Sciatic nerve (tissue), 2 donors: Measurements from ENCODE around the gene FBXW11. TPM values are rescaled to one million over a fixed set of nuclear protein-coding genes. Genes with fewer than 3 reads are reported as not detected.
A peak's percentile ranks its signal among the peaks of the same experiment; 100 is the strongest.
"Not testable (repeated sequence)": the region's sequence is repeated elsewhere in the genome, so short reads cannot be mapped to it uniquely, and the experiment has no call there.

Source experiments
- ATAC-seq: fragments of 200-7000 bp; cut with Tn5 transposase; one replicate; pipeline ENCODE4 v1.9.1; 2020; ENCODE audit warnings: mild to moderate bottlenecking, moderate library complexity
- DNase-seq: peaks from one replicate; pipeline ENCODE4 v3.0.0-alpha.2; 2020; ENCODE audit warnings: low spot score
- intact Hi-C: fragments of 100-400 bp; cut with DNase I; formaldehyde crosslinking; loops from one replicate; pipeline ENCODE4 v1.14.2; 2022
- total RNA-seq: library from RNA; stranded (reverse); fragmentation: NEBNext Ultra II Directional; extraction: Animal tissue kit (Norgen Biotek cat#: 25700); gene quantifications from one replicate; pipeline ENCODE4 v1.2.1, GENCODE V29; 2021
- donor health status: DM: no; HTN: no; CAD: no.
- donor health status: DM: no; HTN: no; CAD: no.

FBXW11 gene
- total RNA-seq, 1 donor from 2014 or later: 67.7 TPM

DNA sequence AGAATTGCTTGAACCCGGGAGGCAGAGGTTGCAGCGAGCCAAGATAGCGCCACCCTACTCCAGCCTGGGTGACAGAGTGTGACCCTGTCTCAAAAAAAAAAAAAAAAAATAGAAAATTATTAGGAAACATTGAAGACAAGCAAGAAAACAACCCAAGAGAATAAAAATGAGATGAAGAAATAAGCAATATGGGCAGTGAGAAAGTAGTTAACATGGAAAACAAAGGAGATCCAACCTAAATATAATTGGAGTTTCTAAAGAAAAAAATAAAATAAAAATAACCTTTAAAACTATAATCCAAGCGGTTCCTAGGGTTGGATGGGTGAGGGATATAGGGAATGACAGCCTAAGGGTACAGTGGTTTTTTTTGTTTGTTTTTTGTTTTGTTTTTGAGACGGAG, 71.9 kb downstream of the FBXW11 start:
- intact Hi-C loops: no loop called here
- ATAC-seq: no peak
- DNase-seq: no peak

DNA sequence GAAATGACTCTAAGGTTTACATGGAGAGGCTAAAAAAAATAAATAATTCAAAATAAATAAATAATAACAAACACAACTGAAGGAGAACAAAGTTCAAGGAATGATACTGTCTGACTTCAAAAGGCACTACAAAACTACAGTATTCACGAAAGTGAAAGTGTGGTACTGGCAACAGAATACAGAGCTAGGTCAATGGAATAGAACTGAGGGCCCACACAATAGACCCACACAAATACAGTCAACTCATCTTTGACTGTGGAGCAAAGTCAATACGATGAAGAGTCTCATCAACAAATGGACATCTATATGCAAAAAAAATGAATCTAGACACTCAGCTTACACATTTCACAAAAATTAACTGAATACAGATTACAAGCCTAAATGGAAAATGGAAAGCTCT, 75.3 kb downstream of the FBXW11 start:
- ATAC-seq: no peak
- DNase-seq: no peak
- intact Hi-C loops: no loop called here

DNA sequence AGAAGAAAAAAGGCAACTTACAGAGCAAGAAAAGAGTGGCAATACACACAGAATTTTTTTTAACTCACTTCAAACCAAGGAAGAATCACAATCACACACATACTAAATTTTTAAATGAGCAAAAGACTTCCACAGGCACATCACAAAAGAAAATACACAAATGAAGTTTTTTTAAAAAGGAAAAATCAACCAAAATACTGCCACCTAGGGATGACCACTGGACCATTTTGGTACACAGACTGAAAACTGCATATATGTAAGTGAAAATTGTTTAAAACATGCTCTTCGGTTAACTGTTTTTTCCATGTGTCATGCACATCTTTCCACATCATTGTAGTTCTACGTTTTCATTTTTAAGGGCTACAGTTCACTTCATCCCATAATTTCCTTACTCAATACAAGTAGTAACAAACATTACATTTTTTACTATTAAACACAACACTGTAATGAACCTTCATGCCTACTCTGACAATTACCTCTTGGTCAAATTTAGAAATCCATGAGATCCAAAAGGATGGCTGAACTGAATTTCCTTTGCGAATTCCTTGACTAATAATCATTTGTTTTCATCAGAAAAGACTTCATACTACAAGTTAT, 79.0 kb downstream of the FBXW11 start:
- intact Hi-C loops: no loop called here
- no peak for ATAC-seq
- no peak for DNase-seq

DNA sequence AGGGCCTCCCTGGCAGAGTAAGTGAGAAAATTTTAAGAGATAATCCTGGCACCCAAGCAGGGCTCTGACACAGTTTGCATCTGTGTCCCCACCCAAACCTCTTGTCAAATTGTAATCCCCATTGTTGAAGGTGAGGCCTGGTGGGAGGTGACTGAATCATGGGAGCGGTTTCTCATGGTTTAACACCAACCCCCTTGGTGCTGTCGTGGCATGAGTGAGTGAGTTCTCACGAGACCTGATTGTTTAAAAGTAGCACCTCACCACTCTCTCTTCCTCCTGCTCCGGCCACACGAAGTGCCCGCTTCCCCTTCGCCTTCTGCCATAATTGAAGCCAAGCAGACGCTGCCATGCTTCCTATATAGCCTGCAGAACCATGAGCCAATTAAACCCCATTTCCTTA, 80.1 kb downstream of the FBXW11 start:
- no peak for ATAC-seq
- DNase-seq: no peak
- intact Hi-C loops: no loop called here

DNA sequence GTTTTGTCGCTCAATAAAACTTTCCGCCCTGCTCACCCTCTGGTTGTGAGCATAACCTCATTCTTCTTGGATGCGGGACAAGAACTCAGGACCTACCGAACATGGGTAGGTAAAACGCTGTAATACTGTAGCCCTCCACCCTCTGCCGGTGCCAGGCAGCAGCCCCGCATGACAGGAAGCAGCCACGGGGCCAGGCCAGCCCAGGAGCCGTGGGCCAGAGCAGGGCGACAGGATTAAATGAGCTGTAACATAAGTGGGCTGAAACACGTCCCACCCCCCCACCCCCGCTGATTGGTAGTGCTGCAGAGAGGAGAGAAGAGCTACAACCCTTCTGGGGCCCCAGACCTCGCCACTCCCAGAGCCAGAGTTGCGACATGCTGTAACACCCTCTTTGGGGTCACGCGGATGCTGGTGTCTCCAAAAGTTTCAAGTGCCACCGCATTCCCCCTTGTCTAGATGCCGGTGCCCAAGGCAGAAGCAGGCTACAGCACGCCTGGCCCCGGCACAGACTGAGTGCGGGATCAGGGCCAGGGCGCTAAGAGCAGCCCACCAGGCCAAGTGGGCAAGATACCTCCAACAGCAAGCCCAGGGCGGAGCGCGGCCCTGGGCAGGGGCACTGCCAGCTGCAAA, 81.8 kb downstream of the FBXW11 start:
- intact Hi-C loops: no loop called here
- DNase-seq: no peak
- ATAC-seq: no peak

DNA sequence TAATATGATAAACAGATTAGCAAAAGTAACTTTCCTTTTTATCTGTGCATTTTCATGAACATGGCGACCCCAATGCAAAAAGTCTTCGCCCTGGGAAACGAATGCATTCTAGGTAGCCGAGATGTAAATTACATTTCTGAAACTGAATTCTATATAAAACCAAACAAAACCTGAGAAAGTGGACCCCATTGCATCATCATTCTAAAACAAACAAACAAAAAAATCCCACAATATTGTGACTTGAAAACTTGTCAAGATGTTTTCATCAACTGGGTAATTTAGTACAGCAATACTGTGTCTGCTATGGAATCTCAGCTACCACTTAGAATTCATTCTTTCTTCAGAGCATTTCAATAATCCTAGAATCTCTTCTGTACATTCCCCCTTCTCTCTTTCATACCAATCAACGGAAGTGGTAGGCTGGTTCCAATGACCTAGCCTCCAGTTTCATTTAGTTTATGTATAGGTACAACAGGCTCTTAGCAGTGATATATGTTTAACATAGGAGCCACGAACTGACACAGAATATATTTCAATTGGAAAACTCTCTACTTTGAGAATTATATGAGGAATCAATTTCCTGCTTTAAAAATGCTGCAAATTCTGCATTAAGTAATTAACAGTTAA, 85.6 kb downstream of the FBXW11 start:
- intact Hi-C loops: no loop called here
- no peak for ATAC-seq
- DNase-seq: no peak

DNA sequence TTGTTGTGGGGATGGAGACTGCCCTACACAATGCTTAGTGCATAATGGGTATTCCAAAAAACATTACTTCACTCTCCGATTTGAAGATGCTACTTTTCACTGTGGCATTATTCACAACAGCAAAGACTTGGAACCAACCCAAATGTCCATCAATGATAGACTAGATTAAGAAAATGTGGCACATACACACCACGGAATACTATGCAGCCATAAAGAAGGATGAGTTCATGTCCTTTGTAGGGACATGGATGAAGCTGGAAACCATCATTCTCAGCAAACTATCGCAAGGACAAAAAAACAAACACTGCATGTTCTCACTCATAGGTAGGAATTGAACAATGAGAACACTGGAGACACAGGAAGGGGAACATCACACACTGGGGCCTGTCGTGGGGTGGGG, 90.7 kb downstream of the FBXW11 start:
- not testable (repeated sequence) for ATAC-seq, DNase-seq
- intact Hi-C loops: loop anchor here (10.0 kb wide), 1 partner anchor 139 kb away; no protein-coding TSS in a partner anchor

DNA sequence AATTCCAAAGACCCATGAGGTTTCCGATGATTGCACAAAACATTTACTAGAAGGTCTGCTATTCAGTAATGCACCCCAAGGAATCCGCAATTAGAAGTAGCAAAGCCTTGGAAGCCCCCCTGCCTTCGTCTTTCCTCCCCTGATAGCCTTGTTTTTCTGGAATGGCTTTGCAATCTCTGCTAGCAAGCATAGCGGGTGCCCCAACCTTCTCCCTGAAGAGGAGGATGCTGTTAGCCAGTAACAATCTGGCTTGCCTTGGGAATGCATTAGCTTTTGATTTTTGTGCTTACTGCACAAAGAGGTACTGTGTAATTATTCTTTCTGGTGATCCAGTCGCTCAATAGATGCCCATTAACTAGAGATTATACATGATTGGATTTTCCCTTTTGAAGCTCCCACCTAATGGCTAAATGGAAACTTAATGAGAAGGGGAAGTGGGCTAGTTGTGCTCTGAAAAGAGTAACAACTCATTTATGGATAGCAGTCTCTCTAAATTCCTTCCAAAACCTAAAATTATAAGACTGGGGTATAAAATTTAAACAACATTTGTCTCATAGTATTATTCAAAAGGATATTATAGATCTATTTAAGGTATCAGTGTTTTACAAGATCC, 91.6 kb downstream of the FBXW11 start:
- ATAC-seq (no peak), DNase-seq (no peak)
- intact Hi-C loops: loop anchor here (10.0 kb wide), 1 partner anchor 140 kb away; no protein-coding TSS in a partner anchor

DNA sequence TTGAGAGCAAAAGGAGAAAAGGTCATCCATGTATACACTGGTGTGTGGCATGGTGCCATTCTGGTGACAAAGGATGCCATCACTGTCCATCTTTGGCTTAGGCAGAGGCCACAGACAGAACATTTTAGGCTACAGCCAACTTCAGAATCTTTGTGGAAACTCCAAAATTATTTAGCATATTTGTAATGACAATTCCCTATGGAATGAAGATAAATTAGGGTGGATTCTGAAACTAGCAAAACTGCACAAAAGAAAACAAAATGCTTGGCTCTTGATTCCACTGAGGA, 92.5 kb downstream of the FBXW11 start:
- DNase-seq (no peak), ATAC-seq (no peak)
- intact Hi-C loops: loop anchor here (10.0 kb wide), 1 partner anchor 141 kb away; no protein-coding TSS in a partner anchor

DNA sequence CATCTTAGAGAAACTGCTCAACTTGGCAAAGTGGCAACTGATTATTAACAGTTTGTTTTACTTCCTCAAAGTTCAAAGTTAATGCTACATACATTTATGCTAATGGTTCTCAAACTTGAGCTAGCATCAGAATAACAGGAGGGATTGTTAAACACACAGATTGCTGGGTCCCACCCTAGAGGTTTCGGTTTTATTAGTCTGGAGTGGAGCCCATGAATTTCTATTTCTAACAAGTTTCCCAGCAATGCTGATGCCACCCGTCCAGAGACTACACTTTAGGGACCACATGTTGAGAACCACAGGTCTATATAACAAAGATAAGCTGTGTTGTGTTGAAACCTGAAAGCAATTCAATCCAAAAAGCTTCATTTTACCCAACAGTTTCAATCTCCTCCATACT, 95.3 kb downstream of the FBXW11 start:
- intact Hi-C loops: loop anchor here (10.0 kb wide), 1 partner anchor 144 kb away; no protein-coding TSS in a partner anchor
- no peak for ATAC-seq
- DNase-seq: no peak

DNA sequence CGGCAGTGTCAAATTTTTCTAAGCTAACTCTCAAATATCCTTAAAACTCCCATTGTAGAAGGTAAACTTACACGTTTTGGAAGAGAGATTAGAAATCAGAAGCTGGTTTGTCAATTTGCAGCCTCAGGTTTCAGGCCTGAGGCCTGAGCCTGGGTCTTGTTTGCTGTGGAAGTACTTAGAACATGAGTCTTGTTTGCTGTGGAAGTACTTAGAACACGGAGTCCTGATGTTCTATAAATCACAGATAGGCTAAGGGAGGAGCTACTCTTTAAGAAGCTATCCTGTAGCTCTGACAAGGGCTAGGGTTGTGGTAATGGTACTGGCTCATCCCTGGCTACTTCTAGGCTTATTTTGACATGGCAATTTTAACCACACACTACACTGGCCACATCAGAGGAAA, 97.8 kb downstream of the FBXW11 start:
- DNase-seq (no peak), ATAC-seq (no peak)
- intact Hi-C loops: loop anchor here (10.0 kb wide), 1 partner anchor 494 kb away; the partner anchor contains the start of gene FGF18

DNA sequence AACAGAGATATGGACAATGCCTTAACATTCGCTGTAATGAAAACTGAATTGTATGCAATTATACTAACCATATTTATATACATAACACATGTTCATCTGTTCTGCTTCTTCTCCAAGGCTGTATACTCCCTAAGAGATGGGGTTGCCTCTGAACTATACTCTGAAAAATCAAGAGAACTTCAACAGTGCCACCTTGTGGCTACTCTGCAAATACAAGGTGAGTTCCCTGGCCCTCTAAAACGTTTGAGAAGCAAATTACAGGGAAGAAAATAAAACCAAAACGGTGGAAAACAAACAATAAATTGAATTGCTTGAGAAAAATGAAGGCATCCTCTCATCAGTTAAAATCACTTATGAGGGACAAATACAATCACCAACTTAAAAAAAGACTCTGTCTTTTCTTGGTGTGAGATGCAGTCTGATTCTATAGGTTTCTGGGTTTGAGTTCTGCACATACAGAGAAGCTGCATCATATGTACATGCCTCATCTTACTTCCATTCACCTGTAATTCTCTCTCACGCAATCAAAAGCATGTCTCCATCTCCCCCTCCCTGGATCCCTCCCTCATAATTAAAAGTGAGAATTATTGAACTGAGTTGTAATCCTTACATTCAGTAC, 98.6 kb downstream of the FBXW11 start:
- intact Hi-C loops: loop anchor here (10.0 kb wide), 1 partner anchor 493 kb away; the partner anchor contains the start of gene FGF18
- DNase-seq (no peak), ATAC-seq (peak; percentile 77)

DNA sequence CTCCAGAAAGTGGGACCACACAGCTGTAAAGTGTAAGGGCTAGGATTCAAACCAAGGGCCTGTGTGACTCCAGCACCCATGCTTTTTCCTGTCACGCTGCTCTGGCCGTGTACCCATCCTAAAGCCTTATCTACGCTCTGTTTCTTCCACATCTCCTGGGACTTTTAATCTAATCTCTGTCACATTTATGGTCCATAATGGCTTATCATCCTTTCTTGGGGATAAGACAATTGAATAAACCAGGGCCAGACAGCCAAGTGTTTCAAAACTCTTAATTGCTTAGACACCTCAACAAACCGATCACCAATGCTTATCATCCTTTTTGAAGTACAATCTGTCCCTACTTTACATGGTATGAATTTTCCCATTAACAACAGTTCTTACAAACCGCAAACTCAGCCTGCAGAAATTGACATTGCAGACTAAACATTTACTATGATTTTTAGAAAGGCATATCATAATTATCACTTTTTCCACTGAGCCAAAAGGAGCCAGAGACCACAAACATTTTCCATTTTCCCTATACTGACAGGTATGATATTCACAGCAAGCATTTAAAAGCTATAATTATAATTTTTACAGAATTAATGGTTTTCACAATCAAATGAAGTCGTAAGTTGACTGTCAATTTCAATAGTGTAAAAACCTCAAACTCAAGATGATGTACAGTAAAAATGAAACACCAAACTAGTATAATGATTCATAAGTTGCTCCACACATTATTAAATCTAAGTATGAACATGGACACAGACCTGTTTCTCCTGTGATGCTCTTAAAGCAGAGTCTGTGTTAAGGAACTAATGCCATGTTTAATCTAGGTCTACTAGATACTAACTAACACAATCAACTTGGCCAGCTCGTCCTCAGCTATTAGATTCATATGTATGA, 99.5 kb downstream of the FBXW11 start:
- intact Hi-C loops: loop anchor here (10.0 kb wide), 1 partner anchor 492 kb away; the partner anchor contains the start of gene FGF18
- DNase-seq (no peak), ATAC-seq (no peak)

DNA sequence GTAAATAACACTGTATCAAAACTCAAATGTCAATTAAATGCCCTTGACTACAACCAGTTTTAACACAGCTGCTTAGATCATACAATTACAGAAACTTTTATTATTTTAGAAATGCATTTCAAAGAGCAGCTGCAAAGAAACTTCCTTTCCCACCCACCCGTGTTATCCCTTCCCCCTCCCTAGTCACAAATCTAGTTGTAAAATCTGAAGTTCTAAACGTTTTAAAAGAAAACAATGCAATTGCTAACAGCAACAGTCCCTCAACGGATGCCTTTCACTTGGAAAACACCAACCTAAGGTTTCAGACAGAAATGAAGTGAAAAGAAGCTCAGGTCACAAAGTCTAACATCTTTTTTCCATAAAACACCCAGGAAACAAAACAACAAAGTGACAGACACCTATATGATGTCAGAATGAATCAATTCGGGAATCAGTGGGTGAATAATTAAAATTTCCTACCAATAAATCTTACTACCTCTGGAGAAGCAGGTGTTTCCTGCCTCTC, 100.3 kb downstream of the FBXW11 start:
- intact Hi-C loops: loop anchor here (10.0 kb wide), 1 partner anchor 491 kb away; the partner anchor contains the start of gene FGF18
- DNase-seq (no peak), ATAC-seq (no peak)

DNA sequence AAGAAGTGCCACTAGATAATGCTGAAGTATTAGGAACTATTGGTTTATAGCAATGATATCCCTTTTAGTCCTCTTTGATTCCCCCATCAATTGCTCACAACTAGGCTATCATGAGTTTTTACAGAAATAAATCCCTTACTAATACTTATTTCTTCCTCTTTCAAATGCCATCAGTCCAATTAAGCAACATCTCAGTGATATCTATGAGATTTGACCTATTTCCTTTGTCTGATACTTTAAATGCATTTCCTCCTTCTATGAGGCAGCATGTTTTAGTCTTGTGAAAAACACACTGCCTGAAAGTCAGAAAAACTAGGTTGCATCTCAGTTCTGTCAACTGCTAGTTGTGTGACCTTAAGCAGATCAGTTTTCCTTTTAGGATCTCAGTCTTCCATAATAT, 101.6 kb downstream of the FBXW11 start:
- intact Hi-C loops: loop anchor here (10.0 kb wide), 1 partner anchor 490 kb away; the partner anchor contains the start of gene FGF18
- no peak for ATAC-seq

DNA sequence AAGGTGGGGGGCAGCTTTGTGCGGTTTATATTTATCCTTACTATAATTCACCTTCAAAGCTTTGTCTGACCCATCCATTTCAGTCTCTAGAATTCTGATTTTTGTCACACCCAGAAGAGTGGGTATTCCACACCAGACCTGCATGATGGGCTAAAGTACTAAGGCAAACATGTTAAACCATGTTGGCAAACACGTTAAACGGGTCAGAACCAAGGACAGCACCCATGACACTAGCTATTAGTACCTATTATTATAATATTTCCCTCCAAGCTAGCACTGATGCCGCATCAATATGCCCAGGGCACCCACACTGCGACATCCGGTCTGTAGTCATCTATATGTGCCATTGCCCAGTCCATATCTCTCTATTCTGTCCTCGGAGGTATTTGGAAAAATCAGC, 104.7 kb downstream of the FBXW11 start:
- DNase-seq (no peak), ATAC-seq (no peak)
- intact Hi-C loops: loop anchor here (10.0 kb wide), 1 partner anchor 487 kb away; the partner anchor contains the start of gene FGF18

More for the DNA sequence above, 101.6 kb downstream of the FBXW11 start:
- DNase-seq: no peak

DNA sequence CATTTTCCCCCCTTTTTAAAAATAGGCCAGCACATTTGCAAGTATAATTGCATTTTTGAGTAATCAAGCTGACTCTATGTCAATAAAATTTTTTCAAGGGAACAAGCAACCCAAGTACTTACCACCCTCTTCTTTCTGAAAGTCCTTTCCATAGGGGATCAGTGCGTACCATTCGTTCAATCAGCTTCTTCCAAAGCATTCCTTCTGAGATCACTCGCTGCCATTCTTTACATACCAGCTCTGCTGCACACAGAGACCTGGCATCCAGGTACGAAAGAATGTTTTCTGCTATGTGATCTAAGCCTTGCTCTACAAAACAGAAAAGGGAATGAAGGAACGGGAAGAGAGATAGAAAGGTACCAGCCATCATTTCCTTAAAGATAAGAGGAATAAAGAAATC, 106.6 kb downstream of the FBXW11 start:
- ATAC-seq: no peak
- no peak for DNase-seq
- intact Hi-C loops: loop anchor here (10.0 kb wide), 1 partner anchor 485 kb away; the partner anchor contains the start of gene FGF18

DNA sequence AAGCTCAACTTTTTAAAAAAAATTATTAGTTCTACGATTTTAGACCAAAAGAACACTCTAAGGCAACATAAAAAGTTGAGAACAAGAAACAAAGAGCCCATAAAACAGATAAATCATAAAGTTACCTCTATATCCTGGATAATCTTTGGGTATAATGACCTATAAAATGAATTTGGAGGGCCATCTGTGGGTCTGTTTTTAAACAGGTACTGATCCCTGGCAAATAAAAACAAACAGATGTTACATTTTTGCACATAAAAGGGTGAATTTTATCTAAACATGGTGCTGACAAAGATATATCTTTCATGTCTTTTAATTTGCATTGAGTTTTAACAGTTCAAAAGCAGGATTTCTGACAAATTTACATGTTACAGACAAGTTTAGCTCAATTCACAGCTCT, 107.6 kb downstream of the FBXW11 start:
- ATAC-seq (no peak), DNase-seq (no peak)
- intact Hi-C loops: no loop called here
